Stimulated activated CD4-positive, alpha-beta T cell treated with anti-CD3 and anti-CD28 coated beads, Interleukin-1b, Interleukin-23, amount 100 ng/mL, for 24 hours (primary cell): ENCODE data around the gene PPP1R13B.
"Not testable (repeated sequence)": the region's sequence is repeated elsewhere in the genome, so short reads cannot be mapped to it uniquely, and the experiment has no call there.

Source experiments
- DNase-seq, 4 experiments: peaks; one replicate each; pipeline ENCODE4 v3.0.0-alpha.2; 2020; ENCODE audit warnings: low read depth in 4 of 4, low spot score in 1 of 4

Gene PPP1R13B

GRCh38 chr14:103801459-103801858 lies 45.9 kb downstream of the PPP1R13B start:
- no peak for DNase-seq

DNA sequence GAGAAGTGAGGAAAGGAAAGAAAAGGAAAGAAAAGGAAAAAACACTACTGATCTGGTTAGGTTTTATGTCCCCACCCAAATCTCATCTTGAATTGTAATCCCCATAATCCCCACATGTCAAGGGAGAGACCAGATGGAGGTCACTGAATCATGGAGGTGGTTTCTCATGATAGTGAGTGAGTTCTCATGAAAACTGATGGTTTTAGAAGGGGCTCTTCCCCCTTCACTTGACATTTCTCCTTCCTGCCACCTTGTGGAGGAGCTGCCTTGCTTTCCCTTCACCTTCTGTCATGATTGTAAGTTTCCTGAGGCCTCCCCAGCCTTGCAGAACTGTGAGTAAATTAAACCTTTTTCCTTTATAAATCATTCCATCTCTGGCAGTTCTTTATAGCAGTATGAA lies 54.2 kb downstream of the PPP1R13B start:
- not testable (repeated sequence) for DNase-seq

GRCh38 chr14:103788086-103788485 lies 59.3 kb downstream of the PPP1R13B start:
- no peak for DNase-seq

DNA sequence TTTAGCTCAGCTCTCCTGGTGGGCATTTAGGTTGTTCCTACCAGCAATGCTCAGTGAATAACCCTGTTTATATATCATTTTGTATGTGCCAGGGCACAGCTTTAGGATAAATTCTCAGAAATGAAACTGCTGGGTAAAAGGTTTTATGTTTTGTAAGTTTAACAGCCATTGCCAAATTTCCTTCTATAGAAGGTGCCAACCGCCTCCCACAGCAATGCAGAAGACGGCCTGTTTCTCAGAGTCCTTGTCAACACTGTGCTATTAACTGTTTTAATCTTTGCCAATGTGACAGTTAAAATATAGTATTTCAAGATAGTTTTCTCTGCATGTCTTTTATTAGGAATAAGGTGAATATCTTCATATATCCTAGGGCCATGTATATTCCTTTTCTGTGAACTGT lies 65.0 kb downstream of the PPP1R13B start:
- no peak for DNase-seq

- DNase-seq: not testable (repeated sequence)
Measured at GRCh38 chr14:103776319-103776718, 71.1 kb downstream of the PPP1R13B start.

DNA sequence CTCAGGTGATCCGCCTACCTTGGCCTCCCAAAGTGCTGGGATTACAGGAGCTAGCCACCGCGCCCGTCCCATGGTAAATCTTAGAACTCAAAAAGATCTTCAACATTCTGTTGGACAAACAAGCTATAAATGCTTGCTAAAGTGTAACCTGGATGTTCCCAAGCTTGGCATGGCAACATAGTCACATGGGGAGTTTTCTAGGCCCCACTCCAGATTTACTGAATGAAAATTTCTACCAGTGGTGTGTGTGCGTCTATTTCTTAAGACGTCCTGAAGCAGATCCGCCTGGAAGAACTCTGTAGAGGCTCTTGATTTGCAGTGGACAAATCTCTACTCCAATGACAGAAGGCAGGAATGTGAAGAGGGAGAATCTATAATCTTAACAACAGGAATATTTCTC lies 71.9 kb downstream of the PPP1R13B start:
- DNase-seq: no peak

DNA sequence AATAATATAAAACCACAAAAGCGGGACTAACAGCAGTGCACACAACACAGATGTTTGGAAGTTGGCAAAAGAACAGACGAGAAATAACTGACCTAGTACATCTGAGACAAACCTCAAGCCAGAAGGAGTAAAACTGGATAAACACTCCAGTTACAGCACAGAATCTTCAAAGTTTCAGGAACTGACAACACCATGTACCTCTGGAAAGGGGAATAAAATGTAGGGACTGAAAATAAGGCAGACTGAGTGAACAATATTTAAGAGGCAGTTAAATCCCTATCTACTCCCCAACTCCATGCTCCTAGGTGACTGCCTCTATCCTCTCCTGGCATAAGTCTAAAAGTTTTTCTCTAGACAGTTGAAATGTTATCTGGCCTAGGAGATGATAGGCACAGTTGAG lies 73.9 kb downstream of the PPP1R13B start:
- no peak for DNase-seq

DNA sequence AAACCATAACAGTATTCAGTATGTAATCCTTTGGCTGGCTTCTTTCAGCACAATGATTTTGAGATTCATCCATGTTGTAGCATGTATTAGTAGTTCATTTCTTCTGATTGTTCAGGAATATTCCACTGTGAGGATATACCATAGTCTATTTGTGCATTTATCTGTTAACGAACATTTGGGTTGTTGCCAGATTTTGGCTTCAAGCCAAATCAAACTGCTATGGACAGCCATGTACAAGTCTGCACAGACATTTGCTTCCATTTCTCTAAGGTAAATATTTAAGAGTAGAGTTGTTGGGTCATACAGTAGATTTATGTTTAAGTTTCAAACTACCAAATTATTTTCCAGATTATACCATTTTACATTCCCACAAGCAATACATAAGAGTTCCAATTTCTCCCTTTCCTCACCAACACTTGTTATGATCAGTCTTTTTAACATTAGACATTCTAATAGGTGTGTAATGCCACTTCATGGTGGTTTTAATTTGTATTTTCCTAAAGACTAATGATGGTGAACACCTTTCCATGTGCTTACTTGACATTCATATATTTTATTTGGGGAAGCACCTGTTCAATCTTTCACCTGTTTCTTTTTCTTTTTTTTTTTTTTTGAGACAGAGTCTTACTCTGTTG lies 75.2 kb downstream of the PPP1R13B start:
- DNase-seq: no peak

GRCh38 chr14:103770902-103771301 lies 76.5 kb downstream of the PPP1R13B start:
- DNase-seq: no peak

GRCh38 chr14:103770500-103770899 lies 76.9 kb downstream of the PPP1R13B start:
- no peak for DNase-seq

GRCh38 chr14:103767336-103767894 lies 80.0 kb downstream of the PPP1R13B start:
- DNase-seq: no peak

GRCh38 chr14:103765526-103765925 lies 81.8 kb downstream of the PPP1R13B start:
- DNase-seq: no peak

DNA sequence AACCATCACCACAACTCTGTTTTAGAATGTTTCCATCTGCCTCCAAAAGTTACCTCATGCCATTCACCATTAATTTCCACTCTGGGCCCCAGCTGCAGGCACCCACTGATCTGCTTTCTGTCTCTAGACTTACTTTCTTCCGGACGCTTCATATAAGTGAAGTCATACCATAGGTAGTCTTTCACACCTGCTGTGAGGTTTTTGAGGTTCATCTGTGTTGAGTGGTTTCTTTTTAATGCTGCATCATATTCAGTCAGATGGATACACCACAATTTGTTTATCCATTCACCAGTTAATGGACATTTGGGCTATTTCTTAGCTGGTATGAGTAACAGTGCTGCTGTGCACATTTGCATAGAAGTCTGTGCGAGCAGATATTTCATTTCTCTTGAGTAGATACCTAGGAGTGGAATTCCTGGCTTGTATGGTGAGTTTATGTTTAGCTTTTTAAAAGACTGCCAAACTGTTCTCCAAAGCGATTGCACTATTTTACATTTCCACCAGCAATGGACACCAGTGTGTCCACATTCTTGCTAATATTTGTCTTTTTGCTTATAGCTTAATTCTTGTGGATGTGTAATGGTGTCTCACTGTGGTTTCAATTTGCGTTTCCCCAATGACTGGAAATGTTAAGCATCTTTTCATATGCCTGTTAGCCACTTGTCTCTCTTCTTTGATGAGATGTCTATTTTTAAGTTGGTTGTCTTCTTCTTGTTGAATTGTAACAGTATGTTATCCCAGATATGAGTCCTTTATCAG lies 83.5 kb downstream of the PPP1R13B start:
- no peak for DNase-seq

- DNase-seq: no peak
Measured at GRCh38 chr14:103762541-103762940, 84.8 kb downstream of the PPP1R13B start.

DNA sequence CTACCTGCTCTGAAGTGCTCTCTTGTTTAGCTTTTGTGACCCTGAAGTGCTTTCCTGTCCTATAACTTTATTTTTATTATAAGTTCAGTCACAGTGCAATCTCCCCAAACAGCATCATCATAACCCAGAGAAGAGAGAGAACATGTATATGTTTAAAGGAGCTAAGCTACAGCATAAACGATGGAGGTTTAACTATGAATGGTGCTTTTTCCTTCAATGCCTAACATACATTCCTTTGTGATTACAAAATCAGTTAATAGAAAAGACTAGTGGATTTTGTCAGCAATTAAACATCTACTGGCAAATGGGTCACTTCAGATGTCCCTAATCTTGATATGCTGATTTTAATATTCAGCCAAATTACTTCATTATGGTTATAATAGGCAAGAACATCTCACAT lies 85.3 kb downstream of the PPP1R13B start:
- no peak for DNase-seq

- no peak for DNase-seq
Measured at GRCh38 chr14:103758059-103758776, 89.2 kb downstream of the PPP1R13B start.

- no peak for DNase-seq
Measured at GRCh38 chr14:103755060-103755459, 92.3 kb downstream of the PPP1R13B start.

GRCh38 chr14:103753774-103754173 lies 93.6 kb downstream of the PPP1R13B start:
- no peak for DNase-seq

- DNase-seq: no peak
Measured at GRCh38 chr14:103749860-103750259, 97.5 kb downstream of the PPP1R13B start.

- DNase-seq: no peak
Measured at GRCh38 chr14:103749452-103749851, 97.9 kb downstream of the PPP1R13B start.

- peak in 3 of 4 experiments; percentile 22 to 28 (median 28) for DNase-seq
Measured at GRCh38 chr14:103748534-103748857, 98.9 kb downstream of the PPP1R13B start.

- DNase-seq: no peak
Measured at GRCh38 chr14:103746701-103747100, 100.7 kb downstream of the PPP1R13B start.
